HepG2 (cell line): Measurements from ENCODE around the gene BIRC6. TPM values are rescaled to one million over a fixed set of nuclear protein-coding genes. Genes with fewer than 3 reads are reported as not detected.
"Not testable (repeated sequence)": the region's sequence is repeated elsewhere in the genome, so short reads cannot be mapped to it uniquely, and the experiment has no call there.

ENCODE experiments used
- ATAC-seq: fragments of 200-7000 bp; cut with Tn5 transposase; 3 replicates; pipeline ENCODE4 v1.9.1; 2020; ENCODE audit warnings: mild to moderate bottlenecking, moderate library complexity
- BruUV-seq: library from RNA; stranded (reverse); fragments of 400-500 nt; replicated peaks from 2 replicates; lab custom pipeline; 2021; lab: Mats Ljungman, UMichigan
- CTCF ChIA-PET: fragments of 300-600 bp; formaldehyde crosslinking; extraction: SDS; loops from one replicate; lab custom pipeline; 2021; ENCODE audit warnings: low total read pairs, inconsistent platforms, low intra/inter-chr PET ratio; lab: Yijun Ruan, JAX
- POLR2A ChIA-PET: fragments of 350-600 bp; sonication (Branson Sonifier 250); formaldehyde crosslinking; loops from one replicate; lab custom pipeline; 2020; ENCODE audit warnings: antibody characterized with exemption, inconsistent platforms; lab: Yijun Ruan, JAX
- DNase-seq: peaks from one replicate; pipeline ENCODE4 v3.0.0-alpha.2; 2015; ENCODE audit warnings: low spot score
- FAIRE-seq: peaks from 3 replicates; lab custom pipeline; 2011; peaks lifted over from hg19 to GRCh38; lab: Jason Lieb, UNC
- H2AFZ ChIP-seq: one replicate; pipeline ENCODE4 v1.6.1; 2011; ENCODE audit warnings: low read length, inconsistent platforms
- H3K27ac ChIP-seq: fragments of 300-600 bp; 3 replicates; pipeline ENCODE4 v1.8.0; 2011; ENCODE audit warnings: mixed run types, mild to moderate bottlenecking, mixed read lengths, low read length, inconsistent platforms; ENCODE audit not compliant: insufficient read depth; ENCODE audit errors: extremely low read length
- H3K27me3 ChIP-seq, 2 experiments: fragments of 200-600 bp in 1 of 2; 2 replicates in 1 of 2; 3 replicates in 1 of 2; pipeline versions ENCODE4 v1.6.0 to v1.8.0; 2011; ENCODE audit warnings: low read length in 2 of 2, mild to moderate bottlenecking in 2 of 2, moderate library complexity in 2 of 2, inconsistent platforms in 1 of 2; ENCODE audit not compliant: insufficient read depth in 2 of 2, control insufficient read depth in 1 of 2
- H3K36me3 ChIP-seq, 2 experiments: fragments of 200-600 bp in 1 of 2; replicated peaks in 1 of 2; 2 replicates in 1 of 2; 3 replicates in 1 of 2; pipeline versions ENCODE4 v1.5.1 to v1.8.0; 2011; ENCODE audit warnings: low read length in 2 of 2, inconsistent platforms in 1 of 2; ENCODE audit not compliant: insufficient read depth in 2 of 2, control insufficient read depth in 1 of 2
- H3K4me1 ChIP-seq: 2 replicates; pipeline ENCODE4 v1.5.1; 2012; ENCODE audit warnings: low read length, inconsistent platforms; ENCODE audit not compliant: insufficient read depth
- H3K4me2 ChIP-seq: 2 replicates; pipeline ENCODE4 v1.6.0; 2011; ENCODE audit warnings: low read depth, low read length, inconsistent platforms
- H3K4me3 ChIP-seq, 3 experiments: fragments of 200-600 bp in 1 of 3; sonication (generic), shearing (Covaris generic) in 1 of 3; replicated peaks in 1 of 3; 2 replicates each; pipeline ENCODE4 v1.5.1; 2011 to 2016; ENCODE audit warnings: low read length in 3 of 3, inconsistent platforms in 2 of 3, low read depth in 2 of 3, mild to moderate bottlenecking in 2 of 3, control low read depth in 1 of 3, mixed read lengths in 1 of 3; ENCODE audit not compliant: insufficient read depth in 1 of 3
- H3K79me2 ChIP-seq: one replicate; pipeline ENCODE4 v1.6.1; 2011; ENCODE audit warnings: low read length, inconsistent platforms; ENCODE audit not compliant: insufficient read depth
- H3K9ac ChIP-seq: 2 replicates; pipeline ENCODE4 v1.6.0; 2011; ENCODE audit warnings: mild to moderate bottlenecking, low read depth, low read length, inconsistent platforms; ENCODE audit not compliant: insufficient read depth
- H3K9me3 ChIP-seq: 2 replicates; pipeline ENCODE4 v1.5.1; 2012; ENCODE audit warnings: mild to moderate bottlenecking, low read length
- H4K20me1 ChIP-seq: 2 replicates; pipeline ENCODE4 v1.6.0; 2011; ENCODE audit warnings: inconsistent platforms, mild to moderate bottlenecking, low read length, moderate library complexity; ENCODE audit not compliant: insufficient read depth
- HOXA3 ChIP-seq: sonication (generic); formaldehyde crosslinking; IDR thresholded peaks from 2 replicates; pipeline ENCODE4 v1.5.0; 2020; ENCODE audit warnings: missing genetic modification reagents
- NKX3-1 ChIP-seq: sonication (generic); formaldehyde crosslinking; IDR thresholded peaks from 2 replicates; pipeline ENCODE4 v1.5.0; 2020; ENCODE audit warnings: missing genetic modification reagents
- ZBTB38 ChIP-seq: sonication (generic); formaldehyde crosslinking; IDR thresholded peaks from 2 replicates; pipeline ENCODE4 v1.5.1; 2020; ENCODE audit warnings: mild to moderate bottlenecking, missing genetic modification reagents
- ZBTB4 ChIP-seq: sonication (generic); formaldehyde crosslinking; IDR thresholded peaks from 2 replicates; pipeline ENCODE4 v1.4.0; 2020; ENCODE audit warnings: missing genetic modification reagents, mild to moderate bottlenecking, borderline replicate concordance
- ZMYM4 ChIP-seq: sonication (generic); formaldehyde crosslinking; IDR thresholded peaks from 2 replicates; pipeline ENCODE4 v1.8.1; 2023; ENCODE audit warnings: mild to moderate bottlenecking, missing genetic modification reagents
- ZNF543 ChIP-seq: sonication (generic); formaldehyde crosslinking; IDR thresholded peaks from 2 replicates; pipeline ENCODE4 v1.4.0; 2020; ENCODE audit warnings: mild to moderate bottlenecking, missing genetic modification reagents
- WGBS: methylation state at CpG from one replicate; pipeline ENCODE4 v1.1.6; 2017; ENCODE audit warnings: low lambda C conversion rate; 5-methylcytosine and 5-hydroxymethylcytosine counted together
- in situ Hi-C: cut with HindIII; loops from 2 replicates; pipeline ENCODE4 v1.10.0; 2017; ENCODE audit warnings: low pct_unique_long_range_greater_than_20kb; ENCODE audit not compliant: extremely low pct_ligation_motif_present
- intact Hi-C: fragments of 100-400 bp; cut with micrococcal nuclease; formaldehyde crosslinking; loops from one replicate; pipeline ENCODE4 v1.10.0; 2022; ENCODE audit not compliant: unreplicated experiment
- polyA plus RNA-seq, 8 experiments: library from polyadenylated mRNA; depleted of rRNA in 3 of 8; stranded (reverse) in 7 of 8; unstranded in 1 of 8; fragments of >200 nt; fragmentation: Illumina TruSeq in 4 of 8; extraction: Trizol in 4 of 8; gene quantifications; 2 replicates each; pipeline versions ENCODE4 v1.2.1 to v1.2.3, GENCODE V29; 2011 to 2016; ENCODE audit warnings: low read depth in 4 of 8, missing spikeins in 1 of 8, mixed read lengths in 1 of 8; ENCODE audit not compliant: insufficient read depth in 1 of 8
- total RNA-seq, 5 experiments: library from RNA; depleted of rRNA; stranded (reverse); fragments of >200 nt; fragmentation: Illumina TruSeq; extraction: Trizol; gene quantifications; 2 replicates each; pipeline ENCODE4 v1.2.3, GENCODE V29; 2016; ENCODE audit warnings: low read depth in 1 of 5

Gene BIRC6
- total and polyA plus RNA-seq, 2 of the 13 experiments (the other 11 are each of a cell fraction or from before 2014, with no cell fraction given), result 65.6 to 120 TPM

GRCh38 chr2:32364290-32364689 lies 7.5 kb downstream of the BIRC6 start (continued):
- TF ChIP-seq NKX3-1, result 0 out of 2 replicates have a peak, but pooled peaks have one; percentile 38
- peak; percentile 96 for TF ChIP-seq ZNF543 (CRISPR knock-in tag)
- TF ChIP-seq ZBTB38 (CRISPR knock-in tag), result peak; percentile 90
- TF ChIP-seq HOXA3 (CRISPR knock-in tag), result peak; percentile 27; the same call in 1 of the 2 replicates
- peak; percentile 41; the same call in 1 of the 2 replicates for TF ChIP-seq ZMYM4 (CRISPR knock-in tag)
- peak; percentile 57; the same call in 1 of the 2 replicates for TF ChIP-seq ZBTB4

- FAIRE-seq, DNase-seq, CTCF ChIA-PET, H3K27me3 ChIP-seq, H3K4me2 ChIP-seq, ATAC-seq, BruUV-seq, in situ Hi-C loops, H3K4me3 ChIP-seq, H3K27ac ChIP-seq, intact Hi-C loops, H3K9me3 ChIP-seq, H3K9ac ChIP-seq, H2AFZ ChIP-seq: not testable (repeated sequence)
- peaks cover 2 to 12% of the 10 kb centered on the region in 2 experiments; a peak in 3 of 5 replicates for H3K36me3 ChIP-seq
- H3K4me1 ChIP-seq, result peaks cover 64% of the 10 kb centered on the region
- POLR2A ChIA-PET, result interaction anchor here (0.7 kb wide), 1 partner anchor 89 kb away, joined by 4 read pairs; no protein-coding TSS in a partner anchor
- peaks cover 99% of the 10 kb centered on the region for H3K79me2 ChIP-seq
- peaks cover 68% of the 10 kb centered on the region for H4K20me1 ChIP-seq
- WGBS, result 95% methylated on average over 3 of the region's 3 CpGs
These were observed 8.9 kb downstream of the BIRC6 start for GRCh38 chr2:32365679-32366078.
